Esophagus muscularis mucosa (tissue), 4 donors: ENCODE measurements around the gene MYOM3.

Source experiments
- CTCF ChIP-seq, 3 experiments: fragments of 200-600 bp in 2 of 3; fragments of 450-650 bp in 1 of 3; sonication (generic) in 2 of 3; IDR thresholded peaks; one replicate each; pipeline ENCODE4 v1.5.1; 2017 to 2019; ENCODE audit warnings: antibody characterized with exemption in 3 of 3, mild to moderate bottlenecking in 2 of 3, moderate library complexity in 1 of 3
- EP300 ChIP-seq: sonication (generic); formaldehyde crosslinking; IDR thresholded peaks from one replicate; pipeline ENCODE4 v1.6.1; 2017; ENCODE audit warnings: antibody characterized with exemption
- POLR2A ChIP-seq: fragments of 450-650 bp; IDR thresholded peaks from one replicate; pipeline ENCODE4 v1.6.1; 2017; ENCODE audit warnings: antibody characterized with exemption, moderate library complexity, mild to moderate bottlenecking, low read depth
- POLR2AphosphoS5 ChIP-seq, 2 donors: sonication (generic); formaldehyde crosslinking; IDR thresholded peaks; one replicate each; pipeline ENCODE4 v1.6.1; 2017; ENCODE audit warnings: antibody characterized with exemption in 2 of 2

- TF ChIP-seq CTCF (IDR thresholded peaks at IDR 0.05) (no peak), POLR2AphosphoS5 (IDR thresholded peaks at IDR 0.05) (no peak), POLR2A (no peak), EP300 (no peak)
Observed at GRCh38 chr1:24090736-24091135, 21.2 kb downstream of the MYOM3 start.
